ENCODE measurements around the gene POLR3E.

DNA sequence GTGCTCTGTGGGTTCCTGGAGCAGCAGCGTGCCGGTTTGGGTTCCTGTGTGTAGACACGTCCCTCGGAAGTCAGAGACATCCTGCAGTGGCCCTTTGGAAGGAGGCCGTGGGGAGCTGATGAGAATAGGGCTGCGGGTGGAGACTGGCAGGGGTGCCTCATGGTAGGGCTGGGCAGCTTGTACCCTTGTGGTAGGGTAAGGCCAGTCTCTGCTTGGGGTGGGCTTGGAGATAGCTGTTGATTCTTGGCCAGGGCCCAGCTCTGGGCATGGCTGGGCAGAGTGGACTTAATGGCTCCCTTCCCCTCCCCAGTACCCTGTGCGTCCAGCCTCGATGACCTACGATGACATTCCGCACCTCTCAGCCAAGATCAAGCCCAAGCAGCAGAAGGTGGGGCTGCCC lies 10.6 kb downstream of the POLR3E start:
- TF ChIP-seq, protein P1, sequence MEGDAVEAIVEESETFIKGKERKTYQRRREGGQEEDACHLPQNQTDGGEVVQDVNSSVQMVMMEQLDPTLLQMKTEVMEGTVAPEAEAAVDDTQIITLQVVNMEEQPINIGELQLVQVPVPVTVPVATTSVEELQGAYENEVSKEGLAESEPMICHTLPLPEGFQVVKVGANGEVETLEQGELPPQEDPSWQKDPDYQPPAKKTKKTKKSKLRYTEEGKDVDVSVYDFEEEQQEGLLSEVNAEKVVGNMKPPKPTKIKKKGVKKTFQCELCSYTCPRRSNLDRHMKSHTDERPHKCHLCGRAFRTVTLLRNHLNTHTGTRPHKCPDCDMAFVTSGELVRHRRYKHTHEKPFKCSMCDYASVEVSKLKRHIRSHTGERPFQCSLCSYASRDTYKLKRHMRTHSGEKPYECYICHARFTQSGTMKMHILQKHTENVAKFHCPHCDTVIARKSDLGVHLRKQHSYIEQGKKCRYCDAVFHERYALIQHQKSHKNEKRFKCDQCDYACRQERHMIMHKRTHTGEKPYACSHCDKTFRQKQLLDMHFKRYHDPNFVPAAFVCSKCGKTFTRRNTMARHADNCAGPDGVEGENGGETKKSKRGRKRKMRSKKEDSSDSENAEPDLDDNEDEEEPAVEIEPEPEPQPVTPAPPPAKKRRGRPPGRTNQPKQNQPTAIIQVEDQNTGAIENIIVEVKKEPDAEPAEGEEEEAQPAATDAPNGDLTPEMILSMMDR (IDR thresholded peaks at IDR 0.05) = no peak
- TF ChIP-seq EZH2 (IDR thresholded peaks at IDR 0.05) (no peak), EZH2phosphoT487 (IDR thresholded peaks at IDR 0.05) (no peak)

Data from neural progenitor cell (in vitro differentiated cells).